GM18526 (cell line): ENCODE data around the gene C19orf38.
A peak's percentile ranks its signal among the peaks of the same experiment; 100 is the strongest.

Source experiments
- POLR2A ChIP-seq: IDR thresholded peaks from 3 replicates; pipeline ENCODE4 v1.6.1; 2011; ENCODE audit not compliant: insufficient read length; ENCODE audit errors: extremely low read depth

Gene C19orf38

DNA sequence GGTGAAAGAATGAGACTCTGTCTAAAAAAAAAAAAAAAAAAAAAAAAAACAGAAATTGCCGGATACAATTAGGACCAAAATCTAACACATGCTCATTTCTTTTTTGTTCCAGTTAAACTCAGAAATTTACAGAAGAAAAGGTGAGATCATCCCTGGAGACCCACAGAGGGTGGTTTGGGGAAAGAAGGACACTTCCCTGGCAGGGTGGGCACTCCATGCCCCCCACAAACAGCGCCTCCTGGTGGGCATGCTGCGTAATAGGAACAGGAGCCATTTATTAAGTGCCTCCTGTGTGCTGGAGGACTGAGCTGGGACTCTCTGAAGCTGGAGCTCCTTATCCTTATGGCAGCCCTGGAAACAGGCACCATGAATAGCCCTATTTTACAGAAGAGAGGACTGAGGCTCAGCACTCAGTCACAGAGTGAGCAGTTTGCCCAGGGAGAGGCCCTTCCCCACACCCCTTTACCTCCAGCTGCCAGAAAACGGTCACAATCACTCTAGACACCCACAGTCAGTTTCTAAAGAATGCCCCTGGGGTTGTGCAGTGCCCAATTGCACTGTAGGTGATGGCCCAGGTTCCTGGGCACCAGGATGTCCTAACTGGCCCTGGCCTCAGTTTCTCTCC, 10.1 kb downstream of the C19orf38 start:
- no peak for TF ChIP-seq POLR2A

DNA sequence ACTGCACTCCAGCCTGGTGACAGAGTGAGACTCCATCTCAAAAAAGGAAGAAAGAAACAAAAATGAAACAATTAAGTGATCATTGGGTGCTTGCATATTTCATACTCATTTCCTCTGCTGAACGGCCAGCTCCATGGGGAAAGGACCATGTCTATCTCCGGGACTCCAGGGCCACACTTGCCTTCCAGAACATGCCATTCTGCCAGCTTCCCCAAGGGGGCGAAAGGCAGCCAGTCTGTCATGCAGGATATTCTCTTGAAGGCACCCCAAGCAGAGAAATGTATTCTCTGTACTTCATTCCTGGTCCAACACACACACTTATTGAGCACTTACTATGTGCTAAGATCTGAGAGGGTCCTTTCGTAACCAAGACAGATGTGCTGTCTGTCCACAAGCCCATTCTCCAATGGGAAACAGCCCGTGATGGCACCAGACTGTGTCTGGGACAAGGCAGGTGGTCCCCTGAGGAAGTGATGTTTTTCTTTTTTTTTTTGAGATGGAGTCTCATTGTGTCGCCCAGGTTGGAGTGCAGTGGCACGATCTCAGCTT, 13.0 kb downstream of the C19orf38 start:
- TF ChIP-seq POLR2A, result no peak

DNA sequence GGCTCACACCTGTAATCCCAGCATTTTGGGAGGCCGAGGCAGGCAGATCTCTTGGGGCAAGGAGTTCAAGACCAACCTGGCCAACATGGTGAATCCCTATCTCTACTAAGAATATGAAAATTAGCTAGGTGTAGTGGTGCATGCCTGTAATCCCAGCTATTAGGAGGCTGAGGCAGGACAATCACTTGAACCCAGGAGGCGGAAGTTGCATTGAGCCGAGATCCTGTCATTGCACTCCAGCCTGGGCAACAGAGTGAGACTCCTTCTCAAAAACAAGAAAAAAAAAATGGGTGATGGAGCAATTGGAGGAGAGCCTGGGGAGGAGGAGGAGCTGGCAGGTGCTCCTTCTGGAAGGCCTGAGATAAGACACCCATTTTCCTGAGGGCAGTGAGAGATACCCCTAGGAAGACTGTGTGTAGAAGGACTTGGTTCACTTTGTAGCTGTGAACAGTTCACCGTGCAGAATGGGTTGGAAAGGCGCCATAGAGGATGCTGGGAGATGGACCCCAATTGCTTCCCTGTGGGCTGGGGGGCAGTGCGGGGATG, 14.4 kb downstream of the C19orf38 start:
- no peak for TF ChIP-seq POLR2A

DNA sequence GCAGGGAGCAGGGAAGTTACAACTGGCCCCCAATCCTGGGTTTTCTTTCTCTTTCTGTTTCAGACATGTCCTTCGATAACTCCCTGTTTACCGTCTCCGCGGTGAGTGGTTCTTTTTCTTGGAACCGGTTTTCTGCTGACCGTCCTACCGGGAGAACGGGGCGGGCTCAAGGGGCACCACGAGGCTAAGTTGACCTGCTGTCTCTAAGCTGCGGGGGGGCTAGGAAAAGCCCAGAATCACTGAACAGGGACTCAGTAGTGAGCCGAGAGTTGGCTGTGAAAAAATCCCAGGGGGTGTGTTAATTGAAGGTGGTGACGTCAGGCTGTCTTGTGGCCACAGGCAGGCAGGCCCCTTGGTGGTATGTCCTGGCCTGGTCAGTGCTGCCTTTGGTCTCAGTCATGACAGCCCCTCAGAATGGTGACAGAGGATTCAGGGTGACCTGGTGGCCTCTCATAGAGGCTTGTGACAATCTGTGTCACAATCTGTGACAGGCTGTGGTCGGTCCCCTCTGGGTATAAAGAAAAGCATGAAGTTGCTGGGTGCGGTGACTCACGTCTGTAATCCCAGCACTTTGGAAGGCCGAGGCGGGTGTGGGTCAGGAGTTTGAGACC, 15.0 kb downstream of the C19orf38 start:
- TF ChIP-seq POLR2A, result no peak

DNA sequence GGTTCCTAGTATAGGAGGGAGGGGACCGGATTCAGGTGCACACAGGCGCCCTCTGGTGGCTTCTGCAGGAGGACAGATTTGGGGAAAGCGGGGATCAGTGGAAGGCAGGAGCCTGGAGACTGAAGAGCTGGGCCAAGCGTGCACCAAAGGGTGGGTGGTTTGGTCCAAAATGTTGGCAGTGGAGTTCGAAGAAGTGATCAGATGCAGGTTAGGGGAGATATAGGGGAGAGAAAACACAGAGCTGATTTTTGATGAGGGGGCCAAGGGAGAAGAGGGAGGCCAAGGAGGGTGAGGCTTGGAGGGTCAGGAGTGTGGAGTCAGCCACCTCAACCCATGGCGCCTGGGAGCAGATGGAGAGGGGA, 16.3 kb downstream of the C19orf38 start:
- no peak for TF ChIP-seq POLR2A

DNA sequence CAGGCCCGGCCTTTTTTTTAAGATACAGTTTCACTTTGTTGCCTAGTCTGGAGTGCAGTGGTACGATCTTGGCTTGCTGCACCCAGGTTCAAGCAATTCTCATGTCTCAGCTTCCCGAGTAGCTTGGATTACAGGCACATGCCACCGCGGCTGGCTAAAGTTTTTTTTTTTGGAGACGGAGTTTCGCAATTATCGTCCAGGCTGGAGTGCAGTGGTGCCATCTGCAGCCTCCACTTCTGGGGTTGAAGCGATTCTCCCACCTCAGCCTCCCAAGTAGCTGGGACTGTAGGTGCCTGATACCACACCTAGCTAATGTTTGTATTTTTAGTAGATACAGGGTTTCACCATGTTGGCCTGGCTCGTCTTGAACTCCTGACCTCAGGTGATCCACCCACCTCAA, 18.3 kb downstream of the C19orf38 start:
- no peak for TF ChIP-seq POLR2A

DNA sequence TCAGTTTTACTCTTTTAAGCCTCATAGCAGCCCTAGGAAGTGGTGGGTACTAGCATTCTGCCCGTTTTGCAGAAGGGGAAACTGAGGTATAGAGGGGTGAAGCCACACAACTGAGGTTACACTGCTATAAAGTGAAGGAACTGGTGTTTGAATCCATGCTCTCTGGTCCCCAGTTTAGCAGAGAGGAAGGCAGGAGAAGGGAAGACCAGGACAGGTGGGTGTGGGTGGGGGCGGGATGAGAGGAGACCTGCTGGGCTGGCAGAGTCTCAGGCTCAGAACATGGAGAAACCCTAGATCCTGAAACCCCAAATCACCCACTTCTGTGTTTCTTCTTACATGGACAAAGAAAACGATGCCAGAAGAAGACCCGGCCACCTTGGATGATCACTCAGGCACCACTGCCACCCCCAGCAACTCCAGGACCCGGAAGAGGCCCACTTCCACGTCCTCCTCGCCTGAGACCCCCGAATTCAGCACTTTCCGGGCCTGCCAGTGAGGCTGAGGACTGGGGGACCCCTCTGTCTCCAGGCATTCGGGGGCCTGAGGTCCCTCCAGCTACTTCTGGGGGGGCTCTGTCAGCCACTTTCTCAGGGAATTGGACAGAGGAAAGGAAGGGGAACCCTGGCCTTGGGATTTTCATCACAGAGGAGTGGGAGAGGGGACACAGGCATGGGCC, 20.8 kb downstream of the C19orf38 start:
- TF ChIP-seq POLR2A, result no peak

DNA sequence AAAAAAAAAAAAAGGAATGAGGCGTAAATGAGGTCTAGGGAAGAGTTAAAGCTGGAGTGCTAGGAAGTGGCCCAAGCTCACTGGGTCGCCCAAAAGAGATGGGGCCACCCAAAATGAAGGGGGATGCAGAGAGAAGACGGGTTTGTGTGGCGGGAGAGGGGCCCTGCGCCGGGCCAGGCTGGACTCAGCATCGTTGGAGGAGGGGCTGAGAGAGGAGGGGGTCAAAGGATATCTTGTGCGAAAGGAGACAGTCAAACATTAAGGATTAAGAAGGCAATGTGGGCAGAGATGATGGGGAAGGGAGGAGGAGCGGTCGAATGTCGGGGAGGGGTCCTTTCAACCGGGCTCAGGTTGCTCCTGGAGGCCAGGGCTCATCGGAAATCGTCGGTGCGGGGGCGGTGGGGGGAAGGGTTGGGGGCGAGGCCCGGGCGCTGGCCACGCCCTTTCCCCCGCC, 22.3 kb downstream of the C19orf38 start:
- TF ChIP-seq POLR2A, result no peak

DNA sequence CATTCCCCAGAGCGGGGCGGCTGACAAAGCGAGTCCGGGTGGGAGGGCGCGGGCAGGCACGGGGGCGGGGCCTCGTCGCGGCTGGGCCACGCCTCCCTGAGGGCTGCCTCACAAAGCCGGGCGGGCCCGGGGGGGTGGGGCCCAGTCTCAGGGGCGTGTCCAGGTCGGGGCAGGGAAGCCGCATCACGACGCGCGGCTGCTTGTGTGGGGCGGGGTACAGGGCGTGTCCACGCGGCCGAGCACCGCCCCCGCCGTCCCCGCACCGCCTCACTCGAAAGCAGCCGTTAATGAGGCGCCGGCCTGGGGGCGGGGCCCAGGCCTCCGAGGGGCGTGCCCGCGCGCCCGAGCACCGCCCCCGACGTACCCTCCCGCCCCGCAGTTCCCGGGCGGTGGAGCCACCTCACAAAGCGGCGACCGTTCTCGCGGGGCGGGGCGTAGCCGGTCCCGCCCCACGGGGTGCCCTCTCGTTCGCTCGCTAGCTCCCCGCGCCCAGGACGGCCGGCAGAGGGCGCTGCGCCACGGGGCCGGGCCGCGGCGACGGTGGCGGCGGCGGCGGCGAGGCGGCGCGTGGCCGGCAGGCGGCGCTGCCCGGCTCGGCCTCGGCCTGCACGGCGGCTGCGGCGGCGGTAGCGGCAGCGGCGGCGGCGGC, 22.9 kb downstream of the C19orf38 start, which contains the start of gene CARM1:
Gene CARM1, plus strand, starts transcription at position 599 of the 649 bp plus-strand sequence. CDS start 150 bp downstream, outside the sequence.
- TF ChIP-seq POLR2A, result no peak

DNA sequence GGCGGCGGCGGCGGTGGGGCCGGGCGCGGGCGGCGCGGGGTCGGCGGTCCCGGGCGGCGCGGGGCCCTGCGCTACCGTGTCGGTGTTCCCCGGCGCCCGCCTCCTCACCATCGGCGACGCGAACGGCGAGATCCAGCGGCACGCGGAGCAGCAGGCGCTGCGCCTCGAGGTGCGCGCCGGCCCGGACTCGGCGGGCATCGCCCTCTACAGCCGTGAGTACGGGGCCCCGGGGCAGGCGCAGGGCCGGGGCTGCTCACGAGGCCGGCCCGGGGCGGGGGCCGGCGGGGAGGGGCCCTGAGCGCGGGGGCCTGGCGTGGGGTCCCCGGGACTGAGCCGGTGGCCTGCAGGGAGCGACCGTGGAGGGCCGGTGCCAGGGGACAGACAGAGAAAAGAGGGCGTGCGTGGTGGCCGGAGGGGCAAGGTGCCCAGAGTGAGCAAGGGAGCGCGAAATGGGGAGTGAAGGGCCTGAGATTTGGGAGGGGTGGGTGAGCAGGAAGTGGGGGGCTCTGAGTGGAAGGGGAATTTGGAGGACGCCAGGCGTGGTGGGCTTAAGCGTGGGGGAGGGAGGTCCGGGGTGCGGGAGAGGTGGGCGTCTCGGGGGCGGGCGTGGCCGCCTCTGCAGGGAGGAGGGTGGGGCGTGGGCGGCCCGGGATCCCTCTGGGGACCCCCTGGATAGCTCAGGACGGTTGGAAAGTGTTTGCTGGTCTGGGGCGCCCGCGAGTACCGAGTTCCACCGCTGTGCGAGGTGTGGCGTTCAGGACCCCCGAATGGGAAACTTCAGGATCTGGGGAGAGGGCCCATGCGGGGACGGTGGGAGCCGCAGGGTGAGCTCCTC, 23.7 kb downstream of the C19orf38 start:
- peak; percentile 31 for TF ChIP-seq POLR2A

DNA sequence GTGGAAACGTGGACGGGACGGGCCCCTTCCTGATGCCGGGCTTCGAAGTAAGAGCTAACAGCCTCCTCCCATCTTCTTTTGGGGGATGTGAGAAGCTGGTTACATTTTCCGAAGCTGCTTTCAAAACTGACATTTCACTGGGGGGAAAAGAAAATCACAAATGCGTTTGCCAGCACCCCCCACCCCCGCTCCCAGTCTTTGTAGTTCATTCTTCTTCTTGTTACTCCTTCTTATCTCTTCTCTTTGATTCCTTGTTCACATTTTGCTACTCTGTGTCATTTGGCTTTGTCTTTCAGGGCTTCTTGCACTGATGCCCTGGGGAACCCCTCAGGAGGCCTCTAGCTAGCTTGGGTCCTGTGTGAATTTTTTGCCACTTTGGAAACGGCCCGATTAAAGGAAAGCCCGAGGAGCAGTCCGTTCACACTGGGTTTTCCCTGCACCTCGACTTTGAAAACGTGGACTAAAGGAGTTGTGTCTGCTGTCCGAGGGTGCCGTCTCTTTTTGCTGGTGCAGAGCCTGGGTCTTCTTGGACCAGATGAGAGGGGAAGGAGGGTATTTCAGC, 24.4 kb downstream of the C19orf38 start:
- no peak for TF ChIP-seq POLR2A

DNA sequence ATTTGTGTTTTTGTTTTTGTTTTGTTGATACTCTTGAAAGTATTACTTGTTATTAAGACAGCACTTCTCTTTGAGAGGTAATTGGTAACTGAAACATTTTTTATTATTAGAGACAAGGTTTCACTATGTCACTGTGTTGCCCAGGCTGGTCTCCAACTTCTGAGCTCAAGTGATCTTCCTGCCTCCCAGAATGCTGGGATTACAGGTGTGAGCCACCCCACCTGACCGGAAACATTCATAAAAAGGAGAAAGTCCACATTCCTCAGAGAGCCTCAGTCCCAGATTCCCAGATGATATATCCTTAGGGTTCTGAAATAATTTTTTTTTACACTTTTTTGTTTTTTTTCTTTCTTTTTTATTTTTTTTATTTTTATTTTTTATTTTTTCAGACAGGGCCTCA, 25.8 kb downstream of the C19orf38 start:
- no peak for TF ChIP-seq POLR2A

DNA sequence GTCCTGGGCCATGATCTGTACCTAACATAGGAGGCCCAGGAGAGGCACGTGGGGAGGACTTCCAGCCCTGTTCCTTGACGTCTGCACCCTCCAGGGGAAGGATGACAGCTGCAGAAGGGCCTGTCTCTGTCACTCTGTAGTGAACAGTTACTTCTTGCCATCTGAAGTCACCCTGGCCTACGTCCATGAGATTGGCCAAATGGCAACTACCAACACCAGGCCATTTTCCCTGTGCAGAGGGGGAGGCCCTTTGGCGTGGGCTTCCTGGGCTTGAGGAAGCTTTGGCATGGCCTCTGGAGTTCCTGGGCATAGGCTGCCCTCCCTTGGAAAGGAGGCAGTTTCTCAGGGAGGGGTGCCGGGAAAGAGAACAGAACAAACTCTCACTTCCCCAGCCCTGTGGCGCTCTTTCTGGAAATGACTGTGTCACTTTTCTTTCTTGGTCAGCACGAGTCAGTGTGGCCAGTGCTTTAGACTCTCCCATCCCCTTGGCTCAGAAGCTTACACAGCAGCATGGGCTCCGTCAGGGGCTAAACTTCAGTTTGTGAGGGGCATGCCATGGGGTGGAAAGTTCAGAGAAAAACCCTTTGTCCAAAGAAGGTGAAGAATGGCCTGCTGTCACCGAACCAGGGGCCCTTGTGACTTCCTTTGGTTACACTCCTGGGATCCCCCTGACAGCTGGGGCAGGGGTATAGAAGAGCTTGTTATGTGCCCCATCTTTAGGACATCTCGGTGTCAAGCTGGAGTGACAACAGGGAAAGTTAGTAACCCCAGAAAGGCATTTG, 28.4 kb downstream of the C19orf38 start:
- TF ChIP-seq POLR2A, result peak; percentile 26
